Naive B cell (primary cell): ENCODE data around the gene ZNF367. TPM values are rescaled to one million over a fixed set of nuclear protein-coding genes. Genes with fewer than 3 reads are reported as not detected.

Experiments used
- ATAC-seq, 2 donors: fragments of 150-1000 bp; cut with Tn5 transposase; 2 replicates each; pipeline ENCODE4 v1.10.0; 2021; ENCODE audit warnings: low read depth in 2 of 2, mild to moderate bottlenecking in 2 of 2, moderate library complexity in 2 of 2
- DNase-seq: peaks from one replicate; pipeline ENCODE4 v3.0.0; 2022
- H3K27ac Mint-ChIP-seq, 6 donors: one replicate each; pipeline ENCODE4 v1.8.0; 2020 to 2022; ENCODE audit warnings: mild to moderate bottlenecking in 6 of 6, mixed read lengths in 6 of 6, moderate library complexity in 5 of 6, inconsistent platforms in 2 of 6
- H3K27me3 Mint-ChIP-seq, 3 donors: one replicate each; pipeline ENCODE4 v1.8.0; 2021 to 2022; ENCODE audit warnings: mixed read lengths in 3 of 3, mild to moderate bottlenecking in 1 of 3
- H3K36me3 Mint-ChIP-seq, 2 donors: one replicate each; pipeline ENCODE4 v1.8.0; 2020 to 2022; ENCODE audit warnings: mixed read lengths in 2 of 2, inconsistent platforms in 1 of 2, mild to moderate bottlenecking in 1 of 2
- H3K4me1 Mint-ChIP-seq, 3 donors: one replicate each; pipeline ENCODE4 v1.8.0; 2020 to 2022; ENCODE audit warnings: mixed read lengths in 3 of 3, inconsistent platforms in 1 of 3, mild to moderate bottlenecking in 1 of 3, moderate library complexity in 1 of 3
- H3K4me3 Mint-ChIP-seq, 8 donors: one replicate each; pipeline ENCODE4 v1.8.0; 2020 to 2022; ENCODE audit warnings: mild to moderate bottlenecking in 8 of 8, mixed read lengths in 8 of 8, moderate library complexity in 8 of 8, inconsistent platforms in 2 of 8
- H3K9me3 Mint-ChIP-seq, 7 donors: one replicate each; pipeline ENCODE4 v1.8.0; 2020 to 2022; ENCODE audit warnings: mixed read lengths in 7 of 7, mild to moderate bottlenecking in 5 of 7, inconsistent platforms in 2 of 7, moderate library complexity in 1 of 7
- polyA plus RNA-seq, 6 donors: library from polyadenylated mRNA; unstranded; fragments of 300-500 nt; fragmentation: Illumina TruSeq; gene quantifications; one replicate each; pipeline ENCODE4 v1.2.3, GENCODE V29; 2021; ENCODE audit warnings: low read depth in 6 of 6

ZNF367 gene
- polyA plus RNA-seq, 6 donors from 2014 or later, result 0.38 to 1.2 (median 0.95) TPM; not detected in 1

GRCh38 chr9:96408409-96409280 lies 9.5 kb downstream of the ZNF367 start:
- Mint-ChIP-seq H3K4me1 (peaks cover 6 to 12% (median 11%) of the 10 kb centered on the region in 3 donors), H3K9me3 (no peaks in the 10 kb centered on the region), H3K4me3 (no peak overlapping the region), H3K27me3 (no peaks in the 10 kb centered on the region), H3K36me3 (no peaks in the 10 kb centered on the region), H3K27ac (peak overlapping the region in 1 of 6 donors; percentile 49)
- ATAC-seq, result no peak
- DNase-seq, result no peak

- Mint-ChIP-seq H3K36me3 (peaks cover 0 to 13% of the 10 kb centered on the region in 2 donors), H3K9me3 (peaks cover 0 to 12% (median 7%) of the 10 kb centered on the region in 7 donors), H3K4me1 (peaks cover 6 to 21% (median 17%) of the 10 kb centered on the region in 3 donors), H3K4me3 (no peak overlapping the region), H3K27me3 (no peaks in the 10 kb centered on the region), H3K27ac (peak overlapping the region in 1 of 6 donors; percentile 34)
- DNase-seq, result no peak
- ATAC-seq, result no peak
Measured at GRCh38 chr9:96400132-96400910, 17.8 kb downstream of the ZNF367 start.

GRCh38 chr9:96399325-96399633 lies 18.9 kb downstream of the ZNF367 start:
- Mint-ChIP-seq H3K9me3 (peaks cover 0 to 12% (median 7%) of the 10 kb centered on the region in 7 donors), H3K27me3 (no peaks in the 10 kb centered on the region), H3K27ac (peak overlapping the region in 4 of 6 donors; percentile 17 to 80 (median 60)), H3K36me3 (peaks cover 0 to 13% of the 10 kb centered on the region in 2 donors), H3K4me3 (peak overlapping the region in 3 of 8 donors; percentile 21 to 64 (median 51)), H3K4me1 (peaks cover 6 to 21% (median 17%) of the 10 kb centered on the region in 3 donors)
- DNase-seq, result no peak
- ATAC-seq, result no peak

- Mint-ChIP-seq H3K9me3 (peaks cover 0 to 12% (median 7%) of the 10 kb centered on the region in 7 donors), H3K36me3 (peaks cover 0 to 13% of the 10 kb centered on the region in 2 donors), H3K27me3 (no peaks in the 10 kb centered on the region), H3K4me3 (peak overlapping the region in 6 of 8 donors; percentile 6 to 64 (median 40)), H3K4me1 (peaks cover 6 to 21% (median 17%) of the 10 kb centered on the region in 3 donors), H3K27ac (peak overlapping the region in 4 of 6 donors; percentile 17 to 80 (median 71))
- ATAC-seq (no peak), DNase-seq (no peak)
Measured at GRCh38 chr9:96398582-96399324, 19.4 kb downstream of the ZNF367 start.

- no peak overlapping the region for H3K4me3 Mint-ChIP-seq
- no peak overlapping the region for H3K27ac Mint-ChIP-seq
- H3K9me3 Mint-ChIP-seq, result peaks cover 0 to 12% (median 7%) of the 10 kb centered on the region in 7 donors
- peaks cover 3 to 20% of the 10 kb centered on the region in 2 donors for H3K36me3 Mint-ChIP-seq
- no peaks in the 10 kb centered on the region for H3K27me3 Mint-ChIP-seq
- ATAC-seq (no peak), DNase-seq (no peak)
- H3K4me1 Mint-ChIP-seq, result peaks cover 6 to 21% (median 17%) of the 10 kb centered on the region in 3 donors
Measured at GRCh38 chr9:96395964-96396363, 22.2 kb downstream of the ZNF367 start.

- Mint-ChIP-seq H3K4me1 (peaks cover 4 to 17% (median 14%) of the 10 kb centered on the region in 3 donors), H3K27me3 (no peaks in the 10 kb centered on the region), H3K9me3 (peaks cover 0 to 4% (median 0%) of the 10 kb centered on the region in 7 donors), H3K27ac (no peak overlapping the region), H3K4me3 (no peak overlapping the region), H3K36me3 (peaks cover 11 to 12% of the 10 kb centered on the region in 2 donors)
- ATAC-seq (no peak), DNase-seq (no peak)
Measured at GRCh38 chr9:96394832-96395496, 23.2 kb downstream of the ZNF367 start.

- Mint-ChIP-seq H3K27me3 (no peaks in the 10 kb centered on the region), H3K4me1 (no peaks in the 10 kb centered on the region), H3K9me3 (no peaks in the 10 kb centered on the region), H3K27ac (no peak overlapping the region), H3K4me3 (no peak overlapping the region), H3K36me3 (peaks cover 7 to 12% of the 10 kb centered on the region in 2 donors)
- DNase-seq (no peak), ATAC-seq (no peak)
Measured at GRCh38 chr9:96392263-96392662, 25.9 kb downstream of the ZNF367 start.

GRCh38 chr9:96391021-96391765 lies 27.0 kb downstream of the ZNF367 start:
- Mint-ChIP-seq H3K9me3 (no peaks in the 10 kb centered on the region), H3K4me1 (no peaks in the 10 kb centered on the region), H3K36me3 (peaks cover 7 to 12% of the 10 kb centered on the region in 2 donors), H3K27ac (no peak overlapping the region), H3K27me3 (no peaks in the 10 kb centered on the region), H3K4me3 (no peak overlapping the region)
- DNase-seq (no peak), ATAC-seq (no peak)

- DNase-seq, result no peak
- Mint-ChIP-seq H3K27ac (no peak overlapping the region), H3K4me1 (peaks cover 0 to 5% (median 4%) of the 10 kb centered on the region in 3 donors), H3K27me3 (no peaks in the 10 kb centered on the region), H3K4me3 (no peak overlapping the region), H3K9me3 (no peaks in the 10 kb centered on the region), H3K36me3 (peaks cover 7 to 12% of the 10 kb centered on the region in 2 donors)
- ATAC-seq, result no peak
Measured at GRCh38 chr9:96388144-96388543, 30.0 kb downstream of the ZNF367 start.

GRCh38 chr9:96386157-96386556 lies 32.0 kb downstream of the ZNF367 start:
- ATAC-seq, result no peak
- H3K27ac Mint-ChIP-seq, result no peak overlapping the region
- no peak for DNase-seq
- peaks cover 3 to 11% of the 10 kb centered on the region in 2 donors for H3K36me3 Mint-ChIP-seq
- H3K4me1 Mint-ChIP-seq, result peaks cover 6 to 15% (median 8%) of the 10 kb centered on the region in 3 donors
- H3K4me3 Mint-ChIP-seq, result peak overlapping the region in 1 of 8 donors; percentile 29
- peaks cover 0 to 8% (median 3%) of the 10 kb centered on the region in 3 donors for H3K27me3 Mint-ChIP-seq
- H3K9me3 Mint-ChIP-seq, result no peaks in the 10 kb centered on the region

- peak within 1 kb of the TSS in 2 of 6 donors; percentile 62 to 85 for H3K27ac Mint-ChIP-seq
- DNase-seq (no peak), ATAC-seq (peak; percentile 27 to 49)
- peaks cover 0 to 12% (median 9%) of the 10 kb centered on the region in 3 donors for H3K27me3 Mint-ChIP-seq
- H3K36me3 Mint-ChIP-seq, result peaks cover 0 to 8% of the 10 kb centered on the region in 2 donors
- H3K4me1 Mint-ChIP-seq, result peaks cover 6 to 18% (median 13%) of the 10 kb centered on the region in 3 donors
- peak within 1 kb of the TSS; percentile 79 to 85 (median 82) for H3K4me3 Mint-ChIP-seq
- H3K9me3 Mint-ChIP-seq, result no peaks in the 10 kb centered on the region
Measured at GRCh38 chr9:96383165-96383942, 34.8 kb downstream of the ZNF367 start, which contains the start of gene SLC35D2. TSS of gene SLC35D2 (minus strand) at chr9:96383711. CDS start at chr9:96383634, 77 bp downstream.
